Measurements from ENCODE around the gene UBR1.
A peak's percentile ranks its signal among the peaks of the same experiment; 100 is the strongest.
"Not testable (repeated sequence)": the region's sequence is repeated elsewhere in the genome, so short reads cannot be mapped to it uniquely, and the experiment has no call there.

UBR1 gene

DNA sequence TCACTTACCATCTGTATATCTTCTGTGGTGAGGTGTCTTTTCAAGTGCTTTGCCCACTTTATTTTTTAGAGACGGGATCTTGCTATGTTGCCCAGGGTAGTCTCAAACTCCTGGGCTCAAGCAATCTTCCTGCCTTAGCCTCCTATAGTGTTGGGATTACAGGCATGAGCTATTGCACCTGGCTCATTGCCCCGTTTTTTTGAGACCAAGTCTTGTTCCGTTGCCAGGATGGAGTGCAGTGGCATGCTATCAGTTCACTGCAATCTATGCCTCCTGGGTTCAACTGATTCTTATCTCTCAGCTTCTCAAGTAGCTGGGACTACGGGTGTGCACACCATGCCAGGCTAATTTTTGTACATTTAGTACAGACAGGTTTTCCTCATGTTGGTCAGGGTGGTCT lies 132.7 kb downstream of the UBR1 start:
- DNase-seq (ENCODE audit: low spot score), result no peak

GRCh38 chr15:42971830-42972229 lies 134.0 kb downstream of the UBR1 start:
- DNase-seq (ENCODE audit: low spot score), result no peak

GRCh38 chr15:42964476-42964875 lies 141.4 kb downstream of the UBR1 start:
- DNase-seq (ENCODE audit: low spot score), result no peak

DNA sequence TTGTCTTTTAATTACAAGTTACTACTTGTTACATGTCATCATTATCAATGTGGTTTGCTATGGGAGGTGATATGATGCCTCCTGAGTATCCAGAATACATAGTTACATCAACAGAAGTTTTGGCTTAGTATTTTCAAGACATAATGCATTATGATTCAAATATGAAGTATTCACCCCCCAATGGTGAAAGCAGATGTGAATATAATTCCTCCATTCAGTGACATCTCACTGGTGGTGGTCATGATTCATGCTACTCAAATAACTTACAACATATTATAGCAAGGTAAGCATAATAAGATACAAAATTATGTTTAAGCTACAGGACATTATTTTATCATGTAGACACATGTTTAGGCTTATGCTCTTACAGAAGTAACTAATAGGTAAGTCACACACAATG lies 150.3 kb downstream of the UBR1 start:
- DNase-seq (ENCODE audit: low spot score), result peak; percentile 26

DNA sequence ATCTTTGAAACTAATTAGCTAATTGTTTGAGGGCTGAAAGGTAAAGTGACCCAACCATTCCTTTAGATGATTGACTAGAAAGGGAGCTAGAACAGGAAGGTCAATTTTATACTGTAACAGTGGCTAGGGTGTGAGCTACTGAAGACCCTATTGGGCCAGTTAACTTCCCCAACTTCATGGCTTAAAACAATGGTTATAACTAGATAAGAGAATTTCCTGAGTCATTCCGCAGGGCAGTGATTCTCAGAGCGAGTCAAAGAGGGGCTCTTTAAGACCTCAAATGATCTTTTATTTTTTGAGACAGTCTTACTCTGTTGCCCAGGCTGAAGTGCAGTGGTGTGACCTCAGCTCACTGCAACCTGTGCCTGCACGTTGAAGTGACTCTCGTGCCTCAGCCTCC lies 151.5 kb downstream of the UBR1 start:
- DNase-seq (ENCODE audit: low spot score), result no peak

DNA sequence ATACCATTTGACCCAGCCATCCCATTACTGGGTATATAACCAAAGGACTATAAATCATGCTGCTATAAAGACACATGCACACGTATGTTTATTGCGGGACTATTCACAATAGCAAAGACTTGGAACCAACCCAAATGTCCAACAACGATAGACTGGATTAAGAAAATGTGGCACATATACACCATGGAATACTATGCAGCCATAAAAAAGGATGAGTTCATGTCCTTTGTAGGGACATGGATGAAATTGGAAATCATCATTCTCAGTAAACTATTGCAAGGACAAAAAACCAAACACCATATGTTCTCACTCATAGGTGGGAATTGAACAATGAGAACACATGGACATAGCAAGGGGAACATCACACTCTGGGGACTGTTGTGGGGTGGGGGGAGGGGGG lies 156.9 kb downstream of the UBR1 start:
- not testable (repeated sequence) for DNase-seq (ENCODE audit: low spot score)

- no peak for DNase-seq (ENCODE audit: low spot score)
These were observed 165.3 kb downstream of the UBR1 start for GRCh38 chr15:42940527-42940926.

- no peak for DNase-seq (ENCODE audit: low spot score)
These were observed 166.0 kb downstream of the UBR1 start for GRCh38 chr15:42939841-42940240.

DNA sequence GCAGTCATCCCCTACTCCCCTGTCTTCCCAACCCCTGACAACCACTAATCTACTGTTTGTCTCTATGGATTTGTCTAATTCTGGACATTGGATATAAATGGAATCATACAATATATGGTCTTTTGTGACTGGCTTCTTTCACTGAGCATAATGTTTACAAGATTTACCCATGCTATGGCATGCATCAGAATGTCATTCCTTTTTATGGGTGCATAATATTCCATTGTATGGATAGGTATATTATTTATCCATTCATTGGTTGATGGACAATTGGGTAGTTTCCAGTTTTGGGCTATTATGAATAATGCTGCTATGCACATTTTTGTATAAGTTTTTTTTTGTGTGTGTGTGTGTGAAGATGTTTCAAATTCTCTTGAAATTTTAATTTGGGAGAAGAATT lies 168.7 kb downstream of the UBR1 start:
- no peak for DNase-seq (ENCODE audit: low spot score)

DNA sequence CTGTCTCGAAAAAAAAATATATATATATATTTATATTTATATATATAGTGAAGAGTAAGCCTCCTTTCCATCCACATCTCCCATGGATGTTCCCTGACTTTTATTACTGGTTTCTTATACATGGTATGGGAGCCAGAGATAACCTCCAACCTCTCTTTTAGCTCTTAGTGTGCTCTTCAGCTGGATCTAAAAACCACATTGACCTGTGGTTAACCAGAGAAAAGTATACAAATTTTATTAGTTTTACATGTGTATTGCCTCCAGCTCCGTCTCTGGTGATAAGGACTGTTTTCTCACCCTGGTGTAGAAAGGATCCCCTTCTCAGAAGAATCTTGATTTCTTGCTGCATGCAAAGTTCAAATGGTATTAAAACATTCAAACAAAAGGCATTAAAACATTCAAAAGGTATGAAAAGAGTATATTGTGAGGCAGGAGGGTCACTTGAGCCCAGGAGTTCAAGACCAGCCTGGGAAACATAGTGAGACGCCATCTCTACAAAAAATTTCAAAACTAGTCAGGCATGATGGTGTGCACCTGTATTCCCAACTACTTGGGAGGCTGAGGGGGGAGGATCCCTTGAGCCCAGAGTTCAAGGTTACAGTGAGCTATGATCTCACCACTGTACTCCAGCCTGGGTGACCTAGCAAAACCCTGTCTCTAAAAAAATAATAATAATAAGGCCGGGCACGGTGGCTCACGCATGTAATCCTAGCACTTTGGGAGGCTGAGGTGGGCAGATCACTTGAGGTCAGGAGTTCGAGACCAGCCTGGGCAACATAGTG lies 171.8 kb downstream of the UBR1 start:
- DNase-seq (ENCODE audit: low spot score), result no peak

GRCh38 chr15:42932833-42933515 lies 172.9 kb downstream of the UBR1 start:
- no peak for DNase-seq (ENCODE audit: low spot score)

DNA sequence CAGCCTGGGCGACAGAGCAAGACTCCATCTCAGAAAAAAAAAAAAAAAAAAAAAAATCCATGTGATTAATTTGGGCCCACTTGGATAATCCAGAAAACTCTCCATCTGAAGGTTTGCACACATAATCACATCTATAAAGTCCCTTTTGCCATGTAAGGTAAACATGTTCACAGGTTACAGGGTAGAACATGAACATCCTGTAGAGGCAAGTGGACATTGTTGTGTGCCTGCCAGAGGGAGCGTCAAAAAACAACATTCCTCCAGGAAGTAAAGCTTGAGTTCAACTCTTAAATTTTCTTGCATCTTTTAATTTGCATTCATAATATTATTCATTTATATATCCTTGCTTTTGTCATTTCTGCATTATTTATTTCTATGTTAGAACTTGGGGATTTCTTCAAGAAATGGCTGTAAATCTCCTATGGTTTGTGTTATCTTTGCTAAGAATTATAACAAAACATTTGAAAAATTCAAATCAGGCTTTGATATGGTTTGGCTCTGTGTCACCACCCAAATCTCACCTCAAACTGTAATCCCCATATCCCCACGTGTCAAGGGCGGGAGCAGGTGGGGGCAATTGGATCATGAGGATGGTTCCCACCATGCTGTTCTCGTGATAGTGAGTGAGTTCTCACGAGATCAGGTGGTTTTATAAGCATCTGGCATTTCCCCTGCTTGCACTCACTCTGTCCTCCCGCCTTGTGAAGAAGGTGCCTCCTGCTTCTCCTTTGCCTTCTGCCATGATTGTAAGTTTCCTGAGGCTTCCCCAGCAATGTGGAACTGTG lies 173.9 kb downstream of the UBR1 start:
- no peak for DNase-seq (ENCODE audit: low spot score)

- DNase-seq (ENCODE audit: low spot score), result no peak
These were observed 176.5 kb downstream of the UBR1 start for GRCh38 chr15:42929306-42929848.

GRCh38 chr15:42921342-42921731 lies 184.5 kb downstream of the UBR1 start:
- DNase-seq (ENCODE audit: low spot score), result peak; percentile 5

DNA sequence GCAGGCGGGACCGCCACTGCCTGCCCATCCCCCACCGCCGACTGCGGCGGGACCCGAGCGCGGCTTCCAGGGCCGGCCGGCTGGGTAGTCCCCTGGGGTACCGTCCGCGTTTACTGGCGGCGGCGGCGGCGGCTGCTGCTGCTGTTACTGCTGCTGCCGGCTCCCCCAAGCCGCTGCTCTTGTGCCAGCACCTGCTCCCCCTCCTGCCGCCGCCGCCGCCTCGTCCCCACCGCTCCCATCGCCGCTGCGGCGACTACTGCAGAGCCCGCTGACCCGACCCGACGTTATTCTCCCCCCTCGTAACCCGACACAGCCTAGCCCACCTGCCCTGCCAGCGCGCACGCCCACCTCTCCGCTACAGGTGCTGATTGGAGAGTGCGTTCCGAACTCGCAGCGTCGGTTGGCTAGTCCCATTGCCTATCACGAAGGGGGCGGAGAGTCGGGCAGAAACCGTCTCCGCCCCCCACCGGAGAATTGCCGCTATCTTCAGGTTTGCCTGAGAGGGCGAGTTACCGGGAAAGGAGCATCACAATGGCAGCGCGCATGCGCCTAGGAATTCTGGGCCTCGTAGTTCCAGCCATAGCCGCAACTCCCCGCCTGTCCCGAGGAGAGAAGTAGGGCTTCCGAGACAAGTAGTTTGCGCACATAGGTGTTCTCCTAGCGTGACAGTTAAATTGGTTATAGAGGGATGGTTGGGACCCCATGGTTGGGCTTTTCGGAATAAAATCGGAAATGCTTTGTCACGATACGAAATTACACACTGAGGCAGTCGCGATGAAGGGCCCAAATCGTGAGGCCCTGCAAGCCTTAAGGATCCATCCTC lies 185.1 kb downstream of the UBR1 start, which contains the start of gene TTBK2:
Gene TTBK2 (minus strand): TSS at position 260 of the 823 bp plus-strand sequence. CDS start 42,161 bp downstream, outside the sequence.
- DNase-seq (ENCODE audit: low spot score), result peak; percentile 98

DNA sequence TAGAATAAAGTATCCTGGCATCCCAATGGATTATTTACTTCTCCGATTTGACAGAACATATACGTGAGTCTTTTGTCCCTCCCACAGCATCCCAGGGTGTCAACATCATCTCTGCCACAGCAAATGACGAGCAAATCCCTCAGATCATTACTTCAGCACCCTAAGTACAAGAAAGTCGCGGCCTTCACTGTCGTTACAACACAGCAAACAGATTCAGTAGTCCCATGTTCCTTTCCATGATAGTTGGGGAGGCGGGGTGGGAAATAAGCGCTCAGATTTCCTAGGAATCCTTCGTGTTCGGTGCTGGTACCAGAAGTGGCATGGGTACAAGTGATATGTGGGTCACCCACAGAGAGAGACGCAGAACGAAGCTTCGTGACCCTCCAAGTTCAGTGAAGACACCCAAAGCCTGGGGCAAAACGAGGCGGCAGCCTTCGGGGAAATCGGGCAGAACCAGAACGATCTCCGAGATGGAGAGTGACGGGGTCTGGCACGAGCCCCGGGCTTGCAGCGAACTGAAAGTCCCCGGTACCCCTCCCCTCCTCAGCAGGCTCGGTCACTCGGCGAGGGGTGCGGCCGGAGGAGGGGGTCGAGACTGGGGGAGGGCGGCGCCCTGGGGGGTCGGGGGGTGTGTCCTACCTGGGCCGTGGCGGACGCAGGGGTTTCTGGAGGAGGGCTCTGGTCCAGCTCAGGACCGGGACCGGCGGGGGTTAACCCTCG lies 185.9 kb downstream of the UBR1 start:
- peak; percentile 27 for DNase-seq (ENCODE audit: low spot score)

DNA sequence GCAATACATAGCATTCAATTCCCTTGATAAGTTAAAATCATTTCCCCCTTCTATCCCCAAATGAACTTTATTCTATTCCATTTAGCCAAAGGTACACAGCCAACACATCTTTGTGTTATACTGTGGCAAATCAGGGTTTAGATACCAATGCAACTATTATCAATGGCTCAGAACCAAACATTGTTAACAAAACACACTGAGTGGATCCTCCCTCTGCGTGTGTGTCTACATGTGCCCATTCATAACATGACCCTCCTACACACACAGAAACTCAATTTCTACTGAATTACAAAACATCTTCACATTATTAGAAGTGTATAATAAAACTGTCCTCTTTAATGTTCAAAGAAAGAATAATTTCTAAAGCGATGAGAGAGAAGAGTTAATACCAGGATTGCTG lies 186.5 kb downstream of the UBR1 start:
- DNase-seq (ENCODE audit: low spot score), result no peak

GRCh38 chr15:42918047-42918446 lies 187.8 kb downstream of the UBR1 start:
- no peak for DNase-seq (ENCODE audit: low spot score)

DNA sequence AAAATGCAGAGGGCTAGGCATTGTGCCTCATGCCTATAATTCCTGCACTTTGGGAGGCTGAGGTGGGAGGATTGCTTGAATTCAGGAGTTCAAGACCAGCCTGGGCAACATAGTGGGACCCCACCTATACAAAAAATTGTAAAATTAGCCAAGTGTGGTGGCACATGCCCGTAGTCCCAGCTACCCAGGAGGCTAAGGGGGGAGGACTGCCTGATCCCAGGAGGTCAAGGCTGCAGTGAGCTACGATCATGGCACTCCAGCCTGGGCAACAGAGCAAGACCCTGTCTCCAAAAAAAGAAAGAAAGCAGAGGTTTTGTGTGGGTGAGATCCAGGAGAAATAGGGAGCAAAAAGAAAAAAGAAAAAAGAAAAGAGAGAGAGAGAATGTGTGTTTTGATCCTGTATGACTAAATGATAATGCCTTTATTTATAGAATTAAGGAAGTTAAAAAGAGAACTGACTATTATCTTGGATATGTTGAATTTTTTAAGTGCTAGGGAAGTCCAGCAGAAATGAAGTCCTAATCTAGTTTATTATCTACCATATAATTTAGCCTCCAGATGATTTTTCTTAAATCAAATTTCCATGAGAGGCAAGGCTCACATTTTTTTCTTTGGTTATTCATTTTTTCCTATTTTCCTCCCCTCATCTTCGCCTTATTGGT lies 190.1 kb downstream of the UBR1 start:
- no peak for DNase-seq (ENCODE audit: low spot score)

DNA sequence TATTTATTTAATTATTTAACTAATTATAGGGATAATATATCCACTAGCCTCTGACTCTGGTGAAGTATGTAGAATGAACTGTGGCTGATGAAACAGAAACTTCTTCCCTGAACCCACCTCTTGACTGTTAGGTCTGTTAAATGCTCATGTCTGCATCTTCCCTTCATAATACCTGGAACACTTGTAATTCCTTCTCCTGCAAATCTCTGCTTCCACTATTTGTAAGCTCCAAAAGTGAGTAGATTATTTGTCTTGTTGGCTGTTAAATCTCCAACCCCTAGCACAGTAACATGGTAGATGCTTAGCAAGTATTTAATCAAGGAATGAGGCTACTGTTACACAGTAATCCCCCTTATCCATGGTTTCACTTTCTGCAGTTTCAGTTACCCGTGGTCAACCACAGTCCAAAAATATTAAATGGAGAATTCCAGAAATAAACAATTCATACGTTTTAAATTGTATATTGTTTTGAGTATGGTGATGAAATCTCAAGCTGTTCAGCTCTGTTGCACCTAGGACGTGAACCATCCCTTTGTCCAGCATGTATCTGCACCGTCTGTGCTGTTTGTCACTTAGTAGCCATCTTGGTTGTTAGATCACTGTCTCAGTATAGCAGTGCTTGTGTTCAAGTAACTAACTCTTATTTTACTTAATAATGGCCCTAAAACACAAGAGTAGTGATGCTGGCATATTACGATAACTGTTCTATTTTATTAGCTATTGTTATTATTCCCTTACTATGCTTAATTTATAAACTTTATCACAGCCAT lies 190.9 kb downstream of the UBR1 start:
- no peak for DNase-seq (ENCODE audit: low spot score)
